ENCODE measurements around the gene SHISA9.

- no peak for TF ChIP-seq POLR2A (IDR thresholded peaks at IDR 0.05)
- no peak for TF ChIP-seq CTCF (IDR thresholded peaks at IDR 0.05 in 4 of 5, conservative IDR thresholded peaks at IDR 0.05 in 1 of 5)
Measured at GRCh38 chr16:13055480-13055879, 154.1 kb downstream of the SHISA9 start.
